GM12872 (cell line): ENCODE data around the gene SERPINA4.

Experiments
- CTCF ChIP-seq: IDR thresholded peaks from 3 replicates; pipeline ENCODE4 v1.5.1; 2011; ENCODE audit warnings: low read depth, mild to moderate bottlenecking, low read length, moderate library complexity; ENCODE audit not compliant: insufficient read depth

Gene SERPINA4

GRCh38 chr14:94543449-94544124 is 17.7 kb upstream of the SERPINA4 start:
- no peak for TF ChIP-seq CTCF

- no peak for TF ChIP-seq CTCF
Measured at GRCh38 chr14:94544726-94545125, 16.5 kb upstream of the SERPINA4 start.

GRCh38 chr14:94545131-94545841 is 16.0 kb upstream of the SERPINA4 start:
- no peak for TF ChIP-seq CTCF

GRCh38 chr14:94547151-94547680 is 14.0 kb upstream of the SERPINA4 start:
- TF ChIP-seq CTCF = no peak

- TF ChIP-seq CTCF = no peak
Measured at GRCh38 chr14:94547726-94548125, 13.5 kb upstream of the SERPINA4 start.

- no peak for TF ChIP-seq CTCF
Measured at GRCh38 chr14:94548131-94548998, 12.9 kb upstream of the SERPINA4 start.
